Keratinocyte (primary cell): Measurements from ENCODE around the gene SIGLEC15. TPM values are rescaled to one million over a fixed set of nuclear protein-coding genes. Genes with fewer than 3 reads are reported as not detected.

Source experiments
- DNase-seq: peaks from one replicate; pipeline ENCODE4 v3.0.0-alpha.2; 2011; ENCODE audit warnings: low read depth, missing footprints, low spot score
- FAIRE-seq: peaks from 2 replicates; lab custom pipeline; 2011; peaks lifted over from hg19 to GRCh38; lab: Jason Lieb, UNC
- H2AFZ ChIP-seq: 2 replicates; pipeline ENCODE4 v1.6.0; 2012; ENCODE audit warnings: low read length, control low read depth, inconsistent platforms; ENCODE audit not compliant: control insufficient read depth
- H3K27ac ChIP-seq: 2 replicates; pipeline ENCODE4 v1.5.1; 2011; ENCODE audit warnings: low read length; ENCODE audit not compliant: control insufficient read depth, insufficient read depth
- H3K27me3 ChIP-seq: 3 replicates; pipeline ENCODE4 v1.6.0; 2011; ENCODE audit warnings: low read length; ENCODE audit not compliant: control insufficient read depth, insufficient read depth; ENCODE audit errors: extremely low read depth
- H3K36me3 ChIP-seq, 2 experiments: 2 replicates in 1 of 2; 3 replicates in 1 of 2; pipeline ENCODE4 v1.5.1; 2011; ENCODE audit warnings: low read length in 2 of 2, mild to moderate bottlenecking in 1 of 2; ENCODE audit not compliant: control insufficient read depth in 2 of 2, insufficient read depth in 2 of 2; ENCODE audit errors: extremely low read depth in 1 of 2
- H3K4me1 ChIP-seq: 3 replicates; pipeline ENCODE4 v1.5.1; 2011; ENCODE audit warnings: low read length; ENCODE audit not compliant: control insufficient read depth, insufficient read depth; ENCODE audit errors: extremely low read depth
- H3K4me2 ChIP-seq: 3 replicates; pipeline ENCODE4 v1.6.0; 2011; ENCODE audit warnings: low read depth, low read length; ENCODE audit not compliant: control insufficient read depth, insufficient read depth; ENCODE audit errors: extremely low read depth
- H3K4me3 ChIP-seq, 3 experiments: fragments of 200-600 bp in 1 of 3; sonication (generic) in 1 of 3; 2 replicates in 2 of 3; 3 replicates in 1 of 3; pipeline ENCODE4 v1.5.1; 2011 to 2016; ENCODE audit warnings: low read length in 3 of 3, mild to moderate bottlenecking in 3 of 3, control low read depth in 2 of 3, inconsistent platforms in 1 of 3, low read depth in 1 of 3, mixed read lengths in 1 of 3, mixed run types in 1 of 3, moderate library complexity in 1 of 3; ENCODE audit not compliant: control insufficient read depth in 2 of 3, insufficient read depth in 2 of 3; ENCODE audit errors: extremely low read depth in 1 of 3
- H3K79me2 ChIP-seq: 2 replicates; pipeline ENCODE4 v1.6.0; 2012; ENCODE audit warnings: low read length; ENCODE audit not compliant: control insufficient read depth, insufficient read depth
- H3K9ac ChIP-seq: 3 replicates; pipeline ENCODE4 v1.6.0; 2011; ENCODE audit warnings: low read length; ENCODE audit not compliant: control insufficient read depth, insufficient read depth; ENCODE audit errors: extremely low read depth
- H3K9me1 ChIP-seq: 3 replicates; pipeline ENCODE4 v1.6.0; 2011; ENCODE audit warnings: low read length; ENCODE audit not compliant: control insufficient read depth, insufficient read depth; ENCODE audit errors: extremely low read depth
- H3K9me3 ChIP-seq: 2 replicates; pipeline ENCODE4 v1.5.1; 2012; ENCODE audit warnings: low read depth, low read length; ENCODE audit not compliant: control insufficient read depth
- H4K20me1 ChIP-seq: 3 replicates; pipeline ENCODE4 v1.6.0; 2011; ENCODE audit warnings: low read length; ENCODE audit not compliant: control insufficient read depth, insufficient read depth; ENCODE audit errors: extremely low read depth
- EZH2 ChIP-seq: IDR thresholded peaks from one replicate; pipeline ENCODE4 v1.6.1; 2012; ENCODE audit warnings: inconsistent platforms, mild to moderate bottlenecking, low read length, moderate library complexity
- dilution Hi-C: fragments of 300-500 bp; cut with MboI; formaldehyde crosslinking; loops from one replicate; pipeline ENCODE4 v1.7.0; 2020; ENCODE audit warnings: low sequenced_read_pairs; ENCODE audit not compliant: extremely low pct_ligation_motif_present
- polyA plus RNA-seq, 5 experiments: library from polyadenylated mRNA; depleted of rRNA in 3 of 5; stranded (reverse) in 3 of 5; stranded (forward) in 1 of 5; unstranded in 1 of 5; fragments of >200 nt; gene quantifications; 1 replicate in 1 of 5; 2 replicates in 3 of 5; 3 replicates in 1 of 5; pipeline versions ENCODE4 v1.2.1 to v1.2.3, GENCODE V29; 2011 to 2012; ENCODE audit warnings: missing spikeins in 2 of 5, low read depth in 1 of 5, low replicate concordance in 1 of 5
- TF ChIP-seq, protein P1 (sequence below), 3 experiments: IDR thresholded peaks in 1 of 3; conservative IDR thresholded peaks in 1 of 3; optimal IDR thresholded peaks in 1 of 3; 2 replicates in 2 of 3; 3 replicates in 1 of 3; pipeline versions ENCODE3 to v1.5.1; 2011; ENCODE audit warnings: low read length in 3 of 3, mild to moderate bottlenecking in 3 of 3, moderate library complexity in 2 of 3, control low read depth in 1 of 3, inconsistent platforms in 1 of 3; ENCODE audit not compliant: insufficient read depth in 2 of 3; ENCODE audit errors: extremely low read depth in 1 of 3

Gene SIGLEC15
- polyA plus RNA-seq, 1 donor (not counting 4 experiments of a cell fraction or from before 2014, with no cell fraction given) = not detected

DNA sequence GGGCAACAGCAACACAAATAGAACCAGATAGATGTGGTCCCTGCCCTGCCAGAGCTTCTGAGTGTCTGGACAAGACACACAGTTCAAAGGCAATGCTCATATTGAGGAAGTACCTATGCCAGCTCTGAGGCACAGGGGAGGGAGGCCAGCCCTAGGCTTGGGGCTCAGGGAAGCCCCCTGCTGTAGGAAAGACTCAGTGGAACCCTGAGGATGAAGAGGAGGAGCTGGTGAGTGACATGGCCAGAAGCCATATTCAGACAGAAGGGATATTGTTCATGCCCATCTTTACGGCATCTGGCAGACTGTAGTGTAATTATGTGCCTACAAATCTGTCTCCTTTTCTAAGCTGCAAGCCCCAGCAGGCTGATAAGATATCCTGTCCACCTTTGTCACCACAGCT lies 8.8 kb downstream of the SIGLEC15 start:
- peaks cover 9% of the 10 kb centered on the region for H3K27me3 ChIP-seq
- no peaks in the 10 kb centered on the region for H3K9me3 ChIP-seq
- no peaks in the 10 kb centered on the region for H3K9me1 ChIP-seq
- no peaks in the 10 kb centered on the region for H4K20me1 ChIP-seq
- no peak for TF ChIP-seq EZH2
- TF ChIP-seq, protein P1, sequence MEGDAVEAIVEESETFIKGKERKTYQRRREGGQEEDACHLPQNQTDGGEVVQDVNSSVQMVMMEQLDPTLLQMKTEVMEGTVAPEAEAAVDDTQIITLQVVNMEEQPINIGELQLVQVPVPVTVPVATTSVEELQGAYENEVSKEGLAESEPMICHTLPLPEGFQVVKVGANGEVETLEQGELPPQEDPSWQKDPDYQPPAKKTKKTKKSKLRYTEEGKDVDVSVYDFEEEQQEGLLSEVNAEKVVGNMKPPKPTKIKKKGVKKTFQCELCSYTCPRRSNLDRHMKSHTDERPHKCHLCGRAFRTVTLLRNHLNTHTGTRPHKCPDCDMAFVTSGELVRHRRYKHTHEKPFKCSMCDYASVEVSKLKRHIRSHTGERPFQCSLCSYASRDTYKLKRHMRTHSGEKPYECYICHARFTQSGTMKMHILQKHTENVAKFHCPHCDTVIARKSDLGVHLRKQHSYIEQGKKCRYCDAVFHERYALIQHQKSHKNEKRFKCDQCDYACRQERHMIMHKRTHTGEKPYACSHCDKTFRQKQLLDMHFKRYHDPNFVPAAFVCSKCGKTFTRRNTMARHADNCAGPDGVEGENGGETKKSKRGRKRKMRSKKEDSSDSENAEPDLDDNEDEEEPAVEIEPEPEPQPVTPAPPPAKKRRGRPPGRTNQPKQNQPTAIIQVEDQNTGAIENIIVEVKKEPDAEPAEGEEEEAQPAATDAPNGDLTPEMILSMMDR (optimal IDR thresholded peaks at IDR 0.05 in 1 of 3, IDR thresholded peaks at IDR 0.05 in 1 of 3, conservative IDR thresholded peaks at IDR 0.05 in 1 of 3; ENCODE audit: extremely low read depth in 1 of 3, insufficient read depth in 2 of 3, low read length in 3 of 3) = no peak
- H3K4me1 ChIP-seq = peaks cover 10% of the 10 kb centered on the region
- DNase-seq = no peak
- no peak overlapping the region for H2AFZ ChIP-seq
- no peak overlapping the region for H3K4me2 ChIP-seq
- H3K9ac ChIP-seq = no peak overlapping the region
- dilution Hi-C loops = no loop called here
- peak; percentile 58 for FAIRE-seq
- H3K4me3 ChIP-seq = no peak overlapping the region
- no peak overlapping the region for H3K27ac ChIP-seq
- H3K79me2 ChIP-seq = no peaks in the 10 kb centered on the region
- H3K36me3 ChIP-seq = no peaks in the 10 kb centered on the region

DNA sequence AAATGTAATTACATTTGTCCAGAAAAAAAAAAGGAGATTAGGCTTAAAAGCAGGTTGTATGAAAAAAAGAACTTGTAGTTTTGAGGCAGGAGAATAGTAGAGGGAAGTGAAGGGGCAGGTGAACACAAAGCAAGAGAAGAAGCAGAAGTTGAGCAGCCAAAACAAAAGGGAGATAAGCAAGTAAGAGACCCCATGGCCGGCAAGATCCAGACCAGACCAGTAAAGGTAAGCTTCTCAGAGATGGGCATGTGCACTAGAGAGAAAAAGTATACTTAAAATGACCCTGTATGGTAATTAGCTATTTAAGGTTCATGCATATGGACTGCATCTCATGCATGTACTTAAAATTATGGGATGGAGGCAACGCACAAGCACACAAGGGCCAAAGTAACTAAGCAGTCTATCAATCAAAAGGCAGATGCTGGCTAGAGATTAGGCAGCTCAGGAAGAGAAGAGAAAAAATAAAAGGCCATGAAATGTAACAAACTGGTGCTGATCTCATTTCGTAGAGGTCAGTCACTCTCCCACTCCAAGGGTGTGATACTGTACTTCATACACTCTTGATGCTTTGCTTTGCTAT lies 9.7 kb downstream of the SIGLEC15 start:
- Histone ChIP-seq H4K20me1 (no peaks in the 10 kb centered on the region), H3K9me3 (no peaks in the 10 kb centered on the region), H2AFZ (no peak overlapping the region), H3K4me1 (peaks cover 14% of the 10 kb centered on the region), H3K4me2 (no peak overlapping the region), H3K79me2 (no peaks in the 10 kb centered on the region), H3K9ac (no peak overlapping the region), H3K27ac (no peak overlapping the region), H3K36me3 (no peaks in the 10 kb centered on the region), H3K4me3 (no peak overlapping the region), H3K27me3 (peaks cover 9% of the 10 kb centered on the region), H3K9me1 (no peaks in the 10 kb centered on the region)
- dilution Hi-C loops = no loop called here
- TF ChIP-seq EZH2 = no peak
- TF ChIP-seq, protein P1 (optimal IDR thresholded peaks at IDR 0.05 in 1 of 3, IDR thresholded peaks at IDR 0.05 in 1 of 3, conservative IDR thresholded peaks at IDR 0.05 in 1 of 3; ENCODE audit: extremely low read depth in 1 of 3, insufficient read depth in 2 of 3, low read length in 3 of 3) = no peak
- FAIRE-seq (no peak), DNase-seq (no peak)
